OCI-LY1 (cell line): ENCODE results near the gene RGS8.

ENCODE experiments used
- EZH2 ChIP-seq: fragments of 200-600 bp; sonication (generic), shearing (Covaris generic); IDR thresholded peaks from 2 replicates; pipeline ENCODE4 v1.8.0; 2017; ENCODE audit warnings: borderline replicate concordance, mixed run types, mild to moderate bottlenecking, antibody characterized with exemption, low read length, moderate library complexity, mixed read lengths
- TF ChIP-seq, protein P1 (sequence below): fragments of 200-600 bp; sonication (generic), shearing (Covaris generic); IDR thresholded peaks from 2 replicates; pipeline ENCODE4 v1.5.1; 2017; ENCODE audit warnings: mild to moderate bottlenecking, antibody characterized with exemption, low read length, moderate library complexity, mixed read lengths

DNA sequence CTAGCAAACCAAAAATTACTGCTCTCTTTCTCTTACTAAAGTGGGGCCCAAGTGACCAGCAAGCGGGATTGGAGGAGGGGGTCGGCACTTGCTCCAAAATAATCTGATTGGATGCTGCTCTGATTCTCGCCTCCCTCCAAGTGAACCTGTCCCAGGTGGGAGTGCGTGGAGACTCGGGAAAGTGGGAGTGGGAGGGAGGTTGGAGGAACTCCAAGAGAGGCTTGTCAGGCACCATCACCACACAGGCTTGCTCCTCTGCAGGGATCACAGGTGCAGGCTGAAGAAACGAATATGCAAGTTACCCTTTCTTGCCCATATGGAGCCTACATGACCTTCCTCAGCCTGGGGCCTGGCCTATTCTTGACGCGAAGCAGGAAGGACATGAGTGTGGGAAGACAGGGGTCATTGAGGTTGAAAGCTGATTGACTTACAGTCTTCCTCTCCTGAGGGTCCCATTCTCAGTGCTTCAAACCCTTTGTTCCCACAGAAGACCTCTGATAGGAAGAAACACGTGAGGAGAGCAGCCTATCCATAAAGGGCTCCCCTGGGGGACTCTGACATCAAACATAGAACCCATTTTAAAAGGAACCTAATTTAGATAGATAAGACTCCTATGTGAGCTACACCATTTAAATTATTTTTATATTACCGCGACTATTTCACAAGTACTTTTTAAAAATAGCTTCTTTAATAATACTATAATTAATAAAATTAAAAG is 14.2 kb downstream of the RGS8 start:
- TF ChIP-seq, protein P1, sequence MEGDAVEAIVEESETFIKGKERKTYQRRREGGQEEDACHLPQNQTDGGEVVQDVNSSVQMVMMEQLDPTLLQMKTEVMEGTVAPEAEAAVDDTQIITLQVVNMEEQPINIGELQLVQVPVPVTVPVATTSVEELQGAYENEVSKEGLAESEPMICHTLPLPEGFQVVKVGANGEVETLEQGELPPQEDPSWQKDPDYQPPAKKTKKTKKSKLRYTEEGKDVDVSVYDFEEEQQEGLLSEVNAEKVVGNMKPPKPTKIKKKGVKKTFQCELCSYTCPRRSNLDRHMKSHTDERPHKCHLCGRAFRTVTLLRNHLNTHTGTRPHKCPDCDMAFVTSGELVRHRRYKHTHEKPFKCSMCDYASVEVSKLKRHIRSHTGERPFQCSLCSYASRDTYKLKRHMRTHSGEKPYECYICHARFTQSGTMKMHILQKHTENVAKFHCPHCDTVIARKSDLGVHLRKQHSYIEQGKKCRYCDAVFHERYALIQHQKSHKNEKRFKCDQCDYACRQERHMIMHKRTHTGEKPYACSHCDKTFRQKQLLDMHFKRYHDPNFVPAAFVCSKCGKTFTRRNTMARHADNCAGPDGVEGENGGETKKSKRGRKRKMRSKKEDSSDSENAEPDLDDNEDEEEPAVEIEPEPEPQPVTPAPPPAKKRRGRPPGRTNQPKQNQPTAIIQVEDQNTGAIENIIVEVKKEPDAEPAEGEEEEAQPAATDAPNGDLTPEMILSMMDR: no peak
- no peak for TF ChIP-seq EZH2
